Hindlimb muscle (tissue), 1 donor: ENCODE data around the gene ATG10. TPM values are rescaled to one million over a fixed set of nuclear protein-coding genes. Genes with fewer than 3 reads are reported as not detected.
"Not testable (repeated sequence)": the region's sequence is repeated elsewhere in the genome, so short reads cannot be mapped to it uniquely, and the experiment has no call there.

ENCODE experiments used
- DNase-seq: peaks from one replicate; pipeline ENCODE4 v3.0.0-alpha.2; 2013
- polyA plus RNA-seq: library from polyadenylated mRNA; unstranded; fragments of 120-200 nt; gene quantifications from one replicate; pipeline ENCODE4 v1.2.1, GENCODE V29; 2013; ENCODE audit not compliant: insufficient read length

Gene ATG10
- polyA plus RNA-seq, 1 donor = 5.9 TPM

DNA sequence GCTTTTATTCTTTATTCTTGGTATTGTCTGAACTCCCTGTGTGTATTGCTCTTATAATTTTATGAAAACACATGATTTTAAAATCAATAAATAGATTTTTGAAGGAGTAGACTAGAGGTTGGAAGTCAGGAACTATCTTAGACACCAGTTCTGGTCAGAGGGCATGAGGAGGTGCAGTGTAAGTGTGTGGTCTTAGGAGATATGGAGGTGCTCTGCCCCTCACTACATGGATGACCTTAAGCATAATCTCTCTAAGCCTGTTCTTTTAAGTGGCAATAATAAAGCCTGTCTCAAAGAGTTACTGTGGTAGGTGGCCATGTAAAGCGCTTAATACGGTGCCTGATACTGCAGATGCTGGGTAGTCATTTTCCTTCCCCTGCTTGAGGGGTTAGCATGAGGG is 272.3 kb downstream of the ATG10 start:
- DNase-seq = no peak

- no peak for DNase-seq
These were observed 273.2 kb downstream of the ATG10 start for GRCh38 chr5:82244854-82245635.

DNA sequence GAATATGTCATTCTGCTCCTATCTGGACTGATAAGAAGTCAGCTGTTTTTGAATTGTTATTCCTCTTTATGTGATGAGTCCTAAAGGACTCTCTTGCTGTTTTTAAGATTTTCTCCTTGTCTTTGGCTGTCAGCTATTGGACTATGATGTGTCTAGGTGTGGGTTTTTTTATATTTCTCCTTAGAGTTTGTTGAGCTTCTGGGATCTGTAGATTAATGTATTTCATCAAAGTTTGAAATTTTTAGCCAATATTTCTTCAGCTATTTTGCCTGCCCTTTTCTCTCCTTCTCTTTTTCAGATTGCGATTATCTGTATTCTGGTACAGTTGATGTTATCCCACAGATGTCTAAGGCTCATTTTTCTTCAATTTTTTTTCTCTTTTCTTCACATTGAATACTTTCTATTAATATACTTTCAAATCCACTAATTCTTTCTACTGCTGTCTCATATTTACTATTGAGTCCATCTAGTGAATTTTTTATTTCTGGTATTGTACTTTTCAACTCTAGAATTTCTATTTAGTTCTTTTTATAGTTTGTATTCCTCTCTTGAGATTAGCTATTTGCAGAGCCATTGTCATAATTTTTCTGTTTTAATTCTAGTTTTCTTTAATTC is 275.2 kb downstream of the ATG10 start:
- DNase-seq = no peak

DNA sequence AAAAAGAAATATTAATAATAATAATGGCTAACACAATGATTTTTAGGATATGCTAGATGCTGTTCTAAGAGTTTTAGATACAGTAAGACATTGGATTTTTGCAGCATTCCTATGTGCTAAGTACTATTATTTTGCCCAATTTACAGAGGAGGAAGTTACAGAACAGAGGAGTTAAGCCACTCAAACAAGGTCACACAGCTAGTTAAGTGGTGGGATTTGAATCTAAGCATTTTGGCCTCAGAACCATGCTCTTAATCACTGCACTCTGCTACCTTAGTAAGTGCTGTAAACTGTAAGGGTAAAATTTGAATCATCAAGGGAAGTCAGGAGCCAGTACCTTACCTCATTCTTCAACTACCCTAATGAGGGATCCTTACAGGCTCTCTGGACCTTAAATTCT is 280.9 kb downstream of the ATG10 start:
- no peak for DNase-seq

DNA sequence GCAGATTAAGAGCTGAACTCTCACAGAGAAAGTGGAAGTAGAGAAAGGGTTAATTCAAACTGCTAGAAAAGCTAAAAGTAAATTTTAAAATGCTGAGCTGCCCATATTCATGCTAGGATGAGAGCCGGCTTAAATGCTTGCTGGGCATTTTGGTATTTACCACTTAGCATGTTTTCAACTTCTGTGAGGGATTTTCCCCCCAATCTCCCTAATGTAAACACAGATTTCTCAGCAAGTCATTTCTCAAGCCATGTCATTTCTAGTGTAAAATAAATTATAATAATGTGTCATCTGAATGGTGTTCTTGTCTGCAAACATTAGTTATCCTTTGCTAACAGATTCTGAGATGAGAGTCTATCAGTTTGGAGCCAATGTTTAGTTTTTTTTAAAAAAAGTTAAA is 284.0 kb downstream of the ATG10 start:
- DNase-seq = no peak

GRCh38 chr5:82257247-82257646 is 285.4 kb downstream of the ATG10 start:
- DNase-seq = no peak

GRCh38 chr5:82257729-82258128 is 285.9 kb downstream of the ATG10 start:
- DNase-seq = no peak

GRCh38 chr5:82259172-82259800 is 287.5 kb downstream of the ATG10 start:
- peak; percentile 28 for DNase-seq

DNA sequence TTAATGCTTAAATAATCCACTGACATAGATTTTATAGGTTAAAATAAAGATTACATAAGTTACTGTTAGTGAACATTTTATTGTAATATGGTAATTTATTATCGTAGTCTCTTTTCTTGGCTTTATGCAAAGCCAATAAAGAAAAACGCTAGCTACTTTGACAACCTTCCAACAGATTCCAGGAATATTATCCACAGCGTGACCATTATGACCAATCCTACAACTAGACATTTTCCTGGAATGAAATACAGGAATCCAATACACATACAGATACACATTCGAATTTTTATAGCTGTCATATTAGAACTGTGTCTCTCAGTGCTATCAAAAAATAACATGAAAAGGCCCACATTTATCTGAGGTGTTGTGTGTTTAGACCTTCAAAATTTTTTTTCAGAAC is 293.2 kb downstream of the ATG10 start:
- peak; percentile 40 for DNase-seq

DNA sequence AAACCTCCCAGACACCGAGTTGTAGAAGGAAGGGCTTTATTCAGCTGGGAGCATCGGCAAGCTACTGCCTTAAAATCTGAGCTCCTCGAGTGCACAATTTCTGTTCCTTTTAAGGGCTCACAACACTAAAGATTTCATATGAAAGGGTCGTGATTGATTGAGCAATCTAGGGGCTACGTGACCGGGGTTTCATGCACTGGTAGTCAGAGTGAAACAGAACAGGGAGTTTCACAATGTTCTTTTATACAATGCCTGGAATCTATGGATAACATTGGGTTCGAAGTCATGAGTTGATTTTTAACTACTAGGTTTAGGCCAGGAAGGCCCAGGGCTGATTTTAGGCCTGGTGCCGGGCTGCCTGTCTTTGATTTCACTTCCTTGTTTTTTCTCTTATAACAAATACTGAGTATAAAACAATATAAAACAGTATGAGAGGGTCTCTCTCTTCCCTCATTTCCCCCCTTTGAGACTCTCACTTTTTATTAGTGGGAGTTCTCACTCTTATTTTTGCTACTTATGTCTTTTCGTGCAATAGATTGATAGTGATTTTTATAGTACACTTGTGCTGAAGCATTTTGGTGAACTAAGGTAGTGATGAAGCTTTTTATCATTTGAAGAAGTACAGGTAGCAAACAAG is 295.6 kb downstream of the ATG10 start:
- DNase-seq = not testable (repeated sequence)

GRCh38 chr5:82269363-82269762 is 297.5 kb downstream of the ATG10 start:
- not testable (repeated sequence) for DNase-seq

- not testable (repeated sequence) for DNase-seq
These were observed 300.9 kb downstream of the ATG10 start for GRCh38 chr5:82272571-82273356.

DNA sequence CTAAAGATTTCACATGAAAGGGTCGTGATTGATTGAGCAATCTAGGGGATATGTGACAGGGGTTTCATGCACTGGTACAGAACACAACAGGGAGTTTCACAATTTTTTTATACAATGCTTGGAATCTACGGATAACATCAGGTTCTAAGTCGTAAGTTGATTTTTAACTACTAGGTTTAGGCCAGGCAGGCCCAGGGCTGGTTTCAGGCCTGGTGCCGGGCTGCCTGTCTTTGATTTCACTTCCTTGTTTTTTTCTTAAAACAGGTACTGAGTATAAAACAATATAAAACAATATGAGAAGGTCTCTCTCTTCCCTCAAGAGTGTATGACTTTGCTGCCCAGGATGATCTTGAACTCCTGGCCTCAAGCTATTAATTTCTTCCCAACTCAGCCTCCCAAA is 301.6 kb downstream of the ATG10 start:
- DNase-seq = not testable (repeated sequence)

GRCh38 chr5:82274343-82275211 is 302.8 kb downstream of the ATG10 start:
- DNase-seq = no peak

DNA sequence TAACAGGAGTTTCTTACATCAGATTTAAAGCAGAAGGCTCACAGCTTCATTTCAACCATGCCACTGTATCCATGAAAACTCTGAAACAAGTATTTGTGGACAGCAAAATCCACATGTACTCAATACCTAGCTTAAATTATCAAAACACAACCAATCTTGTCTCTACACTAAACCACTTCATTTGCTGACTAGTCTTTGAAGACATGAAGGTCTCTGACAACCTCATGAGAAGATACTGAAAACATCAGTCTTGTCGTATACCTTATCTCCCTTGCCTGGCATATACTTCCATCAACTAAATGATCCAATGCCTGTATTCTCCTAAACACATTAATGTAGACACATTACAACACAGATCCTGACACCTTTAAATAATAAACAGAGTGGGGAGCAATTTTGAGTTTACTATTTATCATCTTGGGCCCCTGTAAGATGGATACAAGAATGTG is 303.4 kb downstream of the ATG10 start:
- no peak for DNase-seq

DNA sequence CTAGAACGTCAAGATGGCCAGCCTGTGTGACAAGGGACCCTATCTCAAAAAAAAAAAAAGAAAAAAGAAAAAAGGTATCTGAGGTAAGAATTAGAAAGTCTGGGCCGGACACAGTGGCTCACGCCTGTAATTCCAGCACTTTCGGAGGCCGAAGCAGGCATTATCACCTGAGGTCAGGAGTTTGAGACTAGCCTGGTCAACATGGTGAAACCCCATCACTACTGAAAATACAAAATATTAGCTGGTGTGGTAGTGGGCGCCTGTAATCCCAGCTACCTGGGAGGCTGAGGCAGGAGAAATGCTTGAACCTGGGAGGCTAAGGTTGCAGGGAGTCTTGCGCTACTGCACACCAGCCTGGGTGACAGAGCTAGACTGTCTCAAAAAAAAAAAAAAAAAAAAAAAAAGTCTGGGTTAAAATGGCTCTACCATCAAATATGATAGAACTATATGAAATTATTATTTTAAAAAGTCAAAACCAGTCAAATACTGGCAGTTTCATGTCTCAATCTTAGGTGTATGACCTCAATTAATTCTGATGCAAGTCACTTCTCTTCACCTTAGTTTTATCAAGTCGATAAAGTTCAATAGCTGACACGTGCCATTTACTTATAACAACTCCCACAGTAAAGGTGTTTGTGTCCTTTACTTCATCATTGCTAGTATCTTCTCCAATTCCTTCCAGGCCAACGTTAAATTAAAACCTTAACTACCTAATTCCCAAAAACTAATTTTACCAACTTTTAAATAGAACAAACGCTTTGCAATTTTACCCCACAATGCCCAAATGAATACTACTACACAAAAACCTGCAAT is 305.2 kb downstream of the ATG10 start:
- no peak for DNase-seq

- no peak for DNase-seq
These were observed 305.8 kb downstream of the ATG10 start for GRCh38 chr5:82277613-82277986.

- peak; percentile 93 for DNase-seq
These were observed 306.3 kb downstream of the ATG10 start, which contains the start of gene RPS23 for GRCh38 chr5:82277987-82278710. TSS of gene RPS23 (minus strand) at chr5:82278354. CDS start at chr5:82278323, 31 bp downstream.

GRCh38 chr5:82278711-82279370 is 307.0 kb downstream of the ATG10 start:
- DNase-seq = no peak
